Activated CD4-positive, CD25-positive, alpha-beta regulatory T cell treated with anti-CD3 and anti-CD28 coated beads, Interleukin-2, amount 50 U/mL, for 24 hours (primary cell): Measurements from ENCODE around the gene KIF1B.
"Not testable (repeated sequence)": the region's sequence is repeated elsewhere in the genome, so short reads cannot be mapped to it uniquely, and the experiment has no call there.

Experiments used
- ATAC-seq, 2 donors: fragments of 150-1000 bp; cut with Tn5 transposase; one replicate each; pipeline ENCODE4 v1.10.0; 2021; ENCODE audit warnings: mild to moderate bottlenecking in 1 of 2, moderate library complexity in 1 of 2

KIF1B gene

DNA sequence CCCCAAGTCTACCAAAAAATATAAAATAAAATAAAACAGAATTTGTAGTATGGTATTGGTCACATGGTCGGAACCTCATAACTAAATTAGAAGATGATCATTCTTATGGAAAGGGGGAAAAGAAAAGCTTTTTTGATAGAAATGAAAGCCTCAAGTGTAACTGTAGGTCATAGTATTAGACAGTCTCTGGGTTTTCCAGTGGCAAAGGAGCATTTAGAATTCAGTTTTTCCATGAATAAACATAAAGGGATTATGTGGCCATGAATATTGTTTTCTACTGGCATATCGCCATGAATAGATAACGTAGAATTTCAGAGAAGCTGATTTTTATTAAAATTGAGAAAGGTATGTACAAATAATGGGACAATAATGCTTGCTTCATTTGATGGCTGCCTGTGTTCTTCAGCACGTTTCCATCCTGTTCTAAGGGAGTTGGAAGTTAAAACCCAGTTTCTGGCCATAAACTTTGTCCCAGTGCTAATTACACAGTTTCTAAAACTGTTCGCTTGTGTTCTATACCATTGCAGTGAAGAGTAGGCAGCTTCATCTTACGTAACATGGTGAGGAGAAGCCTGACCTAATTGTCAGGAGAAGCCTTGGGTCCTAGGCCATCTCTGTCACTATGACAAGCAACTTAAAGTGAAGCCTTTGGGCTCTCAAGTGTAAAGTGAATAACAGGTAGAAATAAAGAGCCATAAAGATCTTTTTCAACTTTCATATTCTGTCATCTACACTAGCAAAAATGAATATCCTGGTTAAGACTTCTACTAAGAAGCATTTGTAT lies 118.0 kb downstream of the KIF1B start:
- ATAC-seq = no peak

- ATAC-seq = no peak
Observed at GRCh38 chr1:10337436-10337835, 127.1 kb downstream of the KIF1B start.

GRCh38 chr1:10338047-10338446 lies 127.7 kb downstream of the KIF1B start:
- peak in 1 of 2 donors; percentile 69 for ATAC-seq

DNA sequence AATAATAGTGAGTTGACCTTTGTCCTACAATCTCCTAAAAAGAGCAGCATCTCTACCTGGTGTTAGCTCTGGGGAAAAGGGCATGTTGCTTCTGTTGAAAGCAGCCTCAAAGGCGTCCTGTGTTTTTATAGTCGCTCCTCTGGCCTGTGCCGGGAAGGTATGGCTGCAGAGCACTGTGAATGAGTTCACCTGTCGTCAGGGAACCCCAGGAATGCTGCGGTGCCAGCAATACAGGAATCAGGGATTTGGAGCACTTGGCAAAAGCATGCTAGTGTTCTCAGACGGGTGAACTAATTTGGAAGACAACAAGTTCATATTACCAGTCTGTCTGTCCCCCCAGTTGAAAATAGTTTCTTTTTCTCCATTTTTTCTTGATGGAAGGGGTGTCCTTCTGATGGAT lies 128.2 kb downstream of the KIF1B start:
- no peak for ATAC-seq

GRCh38 chr1:10339036-10339567 lies 128.7 kb downstream of the KIF1B start:
- ATAC-seq = no peak

GRCh38 chr1:10339815-10340214 lies 129.4 kb downstream of the KIF1B start:
- ATAC-seq = no peak

GRCh38 chr1:10340930-10341590 lies 130.7 kb downstream of the KIF1B start:
- ATAC-seq = no peak

- ATAC-seq = no peak
Observed at GRCh38 chr1:10347109-10347508, 136.7 kb downstream of the KIF1B start.

- no peak for ATAC-seq
Observed at GRCh38 chr1:10353282-10353681, 142.9 kb downstream of the KIF1B start.

GRCh38 chr1:10353693-10354092 lies 143.3 kb downstream of the KIF1B start:
- no peak for ATAC-seq

- no peak for ATAC-seq
Observed at GRCh38 chr1:10360045-10360444, 149.7 kb downstream of the KIF1B start.

GRCh38 chr1:10361515-10361914 lies 151.1 kb downstream of the KIF1B start:
- ATAC-seq = no peak

GRCh38 chr1:10368194-10368593 lies 157.8 kb downstream of the KIF1B start:
- no peak for ATAC-seq

DNA sequence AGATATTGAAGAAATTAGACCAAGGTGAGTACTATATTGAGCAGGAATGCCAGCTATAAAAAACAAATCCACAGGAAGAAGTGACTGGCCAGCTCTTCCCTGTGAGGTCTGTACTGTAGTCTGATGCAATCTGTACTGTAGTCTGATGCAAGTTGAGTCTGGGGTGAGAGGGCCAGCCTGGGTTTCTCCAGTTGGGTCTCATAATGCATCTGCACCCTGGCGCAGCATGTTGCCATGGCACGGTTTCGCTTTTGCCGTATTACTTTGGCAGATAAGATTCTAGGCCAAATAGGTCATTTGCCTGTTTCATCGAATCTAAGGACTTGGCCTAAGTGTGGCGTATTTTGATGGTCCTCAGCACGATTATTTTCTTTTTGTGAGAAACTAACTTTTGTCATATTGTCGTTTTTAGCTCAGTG lies 164.1 kb downstream of the KIF1B start:
- no peak for ATAC-seq

GRCh38 chr1:10377365-10378029 lies 167.1 kb downstream of the KIF1B start:
- ATAC-seq = not testable (repeated sequence)

DNA sequence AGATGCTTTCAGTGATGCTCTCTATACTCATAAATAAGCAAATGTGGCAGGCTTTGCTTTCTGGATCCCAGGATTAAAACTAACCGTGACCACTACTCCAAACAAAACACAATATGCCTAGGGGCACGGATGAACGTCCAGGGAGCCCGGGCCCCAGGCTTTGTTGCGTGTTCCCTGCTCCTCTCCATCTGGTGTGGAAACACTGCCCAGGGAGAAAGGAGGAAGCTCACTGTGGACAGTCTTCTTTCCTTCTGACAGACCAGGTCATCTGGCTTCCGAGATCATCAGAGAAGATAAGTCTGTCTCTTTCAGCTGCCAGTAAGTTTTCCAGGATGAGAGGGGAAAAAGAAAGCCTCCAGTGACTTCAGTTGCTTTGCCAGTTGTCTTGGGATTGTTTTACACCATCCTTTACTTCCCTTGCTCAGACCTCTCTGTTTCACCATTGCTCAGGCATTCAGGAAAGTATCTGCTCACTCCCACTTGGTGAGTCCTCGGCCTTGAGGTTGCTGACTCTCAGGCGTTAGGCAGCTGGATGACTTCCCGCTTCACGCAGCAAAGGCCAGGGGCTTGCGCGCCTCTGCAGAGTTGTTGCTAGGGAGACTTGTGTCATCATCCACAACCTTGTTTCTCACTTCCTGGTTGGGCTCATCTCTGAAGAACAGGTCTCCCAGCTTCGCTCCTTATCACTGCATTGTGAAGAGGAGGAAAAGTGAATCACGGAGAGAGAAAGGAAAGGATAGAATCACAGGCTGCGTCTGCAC lies 167.9 kb downstream of the KIF1B start:
- ATAC-seq = no peak

GRCh38 chr1:10379101-10379620 lies 168.8 kb downstream of the KIF1B start:
- no peak for ATAC-seq

DNA sequence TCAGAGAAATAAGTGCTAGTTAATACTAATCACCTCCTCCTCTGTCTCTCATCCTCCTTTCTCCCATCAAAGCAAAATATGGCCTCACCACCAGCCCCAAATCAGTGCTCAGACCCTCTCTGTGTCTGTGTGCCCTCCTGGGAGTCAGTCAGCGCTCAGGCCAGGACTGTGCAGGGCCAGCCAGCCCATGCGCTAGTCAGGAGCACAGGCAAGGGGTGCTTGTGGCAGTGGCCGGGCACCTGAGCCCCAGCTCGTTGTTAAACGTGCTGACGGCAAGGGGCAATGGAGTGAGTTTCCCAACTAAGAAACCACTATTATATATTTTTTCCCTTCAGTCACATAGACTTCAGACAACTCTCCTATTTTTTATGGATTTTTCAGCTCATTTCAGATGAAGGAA lies 169.3 kb downstream of the KIF1B start:
- ATAC-seq = no peak

GRCh38 chr1:10380594-10381275 lies 170.4 kb downstream of the KIF1B start:
- ATAC-seq = no peak

GRCh38 chr1:10383630-10384029 lies 173.3 kb downstream of the KIF1B start:
- ATAC-seq = no peak

DNA sequence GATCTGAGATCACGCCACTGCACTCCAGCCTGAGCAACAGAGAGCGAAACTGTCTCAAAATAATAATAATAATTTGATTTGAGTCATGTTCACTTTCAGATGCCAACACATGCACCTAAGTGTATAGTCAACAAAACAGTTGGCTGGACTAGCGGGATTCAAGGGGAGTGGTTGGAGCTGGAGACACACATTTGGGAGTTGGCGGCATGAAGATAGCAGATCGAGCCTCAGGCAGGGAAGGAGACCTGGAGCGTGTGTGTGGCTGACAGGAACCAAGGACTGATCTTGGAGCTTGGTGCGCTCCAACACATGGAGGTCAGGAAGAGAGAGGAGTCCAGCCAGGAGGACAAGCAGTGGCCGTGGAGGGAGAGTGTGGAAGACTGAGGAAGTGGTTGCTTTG lies 173.8 kb downstream of the KIF1B start:
- no peak for ATAC-seq
